HG03060 (cell line): ENCODE measurements around the gene NTN1.
"Not testable (repeated sequence)": the region's sequence is repeated elsewhere in the genome, so short reads cannot be mapped to it uniquely, and the experiment has no call there.

Source experiments
- ATAC-seq: cut with Tn5 transposase; IDR thresholded peaks from one replicate; pipeline ENCODE4 v1.9.1; 2021; ENCODE audit warnings: low read depth, moderate number of reproducible peaks; ENCODE audit not compliant: unreplicated experiment

Gene NTN1

GRCh38 chr17:9150446-9151090 is 129.3 kb downstream of the NTN1 start:
- no peak for ATAC-seq

GRCh38 chr17:9151091-9151490 is 129.8 kb downstream of the NTN1 start:
- ATAC-seq = no peak

GRCh38 chr17:9151740-9152139 is 130.4 kb downstream of the NTN1 start:
- not testable (repeated sequence) for ATAC-seq

DNA sequence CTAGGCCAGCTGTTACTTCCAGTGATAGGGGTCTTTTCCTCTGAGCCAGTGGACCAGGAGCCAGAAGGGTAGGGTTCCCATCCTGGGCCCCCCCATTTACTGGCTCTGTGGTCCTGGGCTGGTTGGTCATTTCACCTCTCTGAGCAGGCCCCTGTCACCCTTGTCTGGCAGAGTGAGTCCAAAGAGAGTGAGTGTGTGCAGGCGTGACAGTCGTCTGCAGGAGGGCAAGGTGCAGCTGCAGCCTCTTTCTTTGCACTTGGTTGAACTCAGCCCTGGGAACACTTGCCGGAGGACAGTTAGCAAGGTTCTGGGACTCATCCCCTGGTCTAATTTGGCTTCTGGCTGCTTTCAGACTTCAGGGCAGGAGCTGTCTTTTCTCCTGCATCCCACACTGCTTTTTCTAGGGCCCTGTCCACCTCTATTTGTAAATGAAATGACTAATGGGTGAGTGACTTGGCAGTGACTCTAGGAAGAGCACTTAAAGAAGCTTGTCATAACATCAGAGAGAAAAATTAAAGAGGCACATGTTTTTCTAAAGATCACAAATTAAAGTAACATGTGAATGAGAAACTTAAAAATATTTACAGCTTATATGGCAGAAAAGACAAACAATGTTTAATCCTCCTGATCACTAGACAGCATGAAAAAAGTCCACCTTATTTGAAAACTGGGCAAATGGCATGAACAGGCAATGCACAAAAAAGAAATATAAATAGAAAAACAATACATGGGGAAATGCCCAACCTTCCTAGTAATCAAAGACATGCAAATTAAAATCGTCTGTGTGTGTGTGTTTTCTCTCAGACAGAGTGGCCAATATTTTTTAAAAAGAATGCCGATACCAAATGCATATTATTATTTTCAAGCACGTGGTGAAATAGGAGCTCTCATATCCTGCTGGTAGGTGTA is 137.5 kb downstream of the NTN1 start:
- no peak for ATAC-seq

GRCh38 chr17:9162275-9162985 is 141.1 kb downstream of the NTN1 start:
- ATAC-seq = no peak

- no peak for ATAC-seq
These were observed 145.5 kb downstream of the NTN1 start for GRCh38 chr17:9166788-9167187.

DNA sequence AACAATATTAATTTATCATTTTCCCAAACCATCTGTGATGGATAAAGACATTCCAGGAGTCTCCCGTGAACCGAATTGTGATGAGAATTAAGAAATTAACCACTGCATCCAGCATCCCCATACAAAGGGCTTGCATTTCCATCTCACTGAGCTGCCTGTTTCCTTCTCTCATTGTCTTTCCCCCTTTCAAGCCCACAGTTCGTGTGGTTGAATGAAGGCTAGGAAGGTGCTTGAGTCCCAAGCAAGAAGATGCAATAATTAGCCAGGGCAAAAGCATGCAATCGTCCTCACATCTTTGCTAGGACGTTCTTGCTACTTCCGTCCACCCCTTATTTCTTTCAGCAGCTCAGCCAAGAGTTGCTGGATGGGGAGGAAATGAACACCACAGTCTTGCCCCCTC is 146.1 kb downstream of the NTN1 start:
- ATAC-seq = no peak

DNA sequence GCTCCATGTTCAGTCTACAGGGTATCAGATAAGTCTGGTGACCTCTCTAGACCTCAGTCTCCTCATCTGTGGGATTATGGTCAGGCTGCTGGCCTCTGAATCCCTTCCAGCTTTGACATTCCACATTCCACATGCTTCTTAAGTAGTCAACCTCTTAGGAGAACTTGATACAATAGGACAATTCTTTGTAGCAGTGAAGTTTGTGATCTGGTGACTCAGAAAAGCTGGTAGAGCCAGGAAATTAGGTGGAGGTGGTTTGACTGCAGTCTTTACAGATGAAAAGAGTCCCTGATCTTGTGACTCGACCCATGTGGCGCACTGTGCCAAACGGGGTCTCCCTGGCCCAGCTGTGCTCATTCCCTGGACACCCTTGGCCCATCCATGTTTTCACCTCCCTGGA is 147.8 kb downstream of the NTN1 start:
- ATAC-seq = no peak

DNA sequence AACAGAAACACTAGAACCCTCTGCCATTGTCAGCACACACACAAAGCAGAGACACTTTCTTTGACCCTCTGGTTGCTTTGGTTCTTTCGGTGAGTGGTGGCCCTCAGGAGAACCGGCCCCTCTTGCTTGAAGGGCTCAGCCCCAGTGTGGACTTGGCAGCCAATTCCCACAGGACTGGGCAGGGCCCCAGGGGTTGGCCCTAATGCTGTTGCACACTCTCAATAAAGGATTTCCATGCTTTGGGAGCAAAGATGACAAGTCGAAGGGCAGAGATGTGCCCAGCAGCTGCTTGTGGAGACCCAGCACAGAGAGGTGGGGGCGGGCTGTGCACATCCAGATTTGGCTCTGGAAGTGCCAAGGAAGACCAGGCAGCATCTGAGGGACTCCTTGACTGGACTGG is 149.0 kb downstream of the NTN1 start:
- no peak for ATAC-seq

GRCh38 chr17:9170853-9171252 is 149.5 kb downstream of the NTN1 start:
- no peak for ATAC-seq

GRCh38 chr17:9173386-9173983 is 152.2 kb downstream of the NTN1 start:
- ATAC-seq = no peak

- no peak for ATAC-seq
These were observed 153.0 kb downstream of the NTN1 start for GRCh38 chr17:9174312-9174711.

DNA sequence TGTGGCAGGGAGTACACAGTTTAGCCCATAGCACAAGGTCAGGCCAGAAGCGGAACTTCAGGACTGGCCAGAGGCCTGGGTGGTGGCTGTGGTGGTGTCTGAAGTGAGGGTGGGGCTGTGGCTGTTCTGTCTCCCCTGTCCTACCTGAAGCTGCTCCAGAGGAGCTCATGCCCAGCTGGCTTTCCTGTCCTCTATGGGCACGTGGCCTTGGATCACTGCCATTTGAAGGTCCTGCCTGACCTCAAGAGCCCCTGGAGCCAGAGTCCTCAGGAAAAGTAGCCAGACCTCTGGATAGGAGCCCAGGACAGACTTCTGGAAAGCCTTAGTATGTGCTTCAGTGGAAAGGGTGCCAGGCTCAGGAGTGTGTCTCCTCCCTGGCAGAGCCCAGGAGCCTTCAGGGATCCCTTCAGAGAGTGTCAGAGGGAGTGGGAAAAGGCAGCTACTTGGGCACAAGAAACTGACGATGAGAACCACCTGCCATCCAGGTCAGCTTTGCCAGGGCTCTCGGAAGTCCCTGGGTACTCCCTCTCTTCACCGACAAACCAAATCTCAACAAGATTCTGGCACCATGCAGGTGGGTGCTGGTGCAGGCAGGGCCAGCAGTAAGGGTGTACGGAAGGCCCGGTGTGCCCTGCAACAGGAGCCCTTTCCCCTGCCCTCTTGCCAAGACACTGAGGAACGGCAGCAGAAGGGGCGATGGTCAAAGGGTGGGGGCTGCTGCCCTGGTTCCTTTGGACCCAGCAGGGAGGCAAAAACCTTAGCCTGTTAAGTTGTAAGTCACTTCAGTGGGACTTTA is 153.7 kb downstream of the NTN1 start:
- ATAC-seq = no peak

- no peak for ATAC-seq
These were observed 154.6 kb downstream of the NTN1 start for GRCh38 chr17:9175700-9176467.

DNA sequence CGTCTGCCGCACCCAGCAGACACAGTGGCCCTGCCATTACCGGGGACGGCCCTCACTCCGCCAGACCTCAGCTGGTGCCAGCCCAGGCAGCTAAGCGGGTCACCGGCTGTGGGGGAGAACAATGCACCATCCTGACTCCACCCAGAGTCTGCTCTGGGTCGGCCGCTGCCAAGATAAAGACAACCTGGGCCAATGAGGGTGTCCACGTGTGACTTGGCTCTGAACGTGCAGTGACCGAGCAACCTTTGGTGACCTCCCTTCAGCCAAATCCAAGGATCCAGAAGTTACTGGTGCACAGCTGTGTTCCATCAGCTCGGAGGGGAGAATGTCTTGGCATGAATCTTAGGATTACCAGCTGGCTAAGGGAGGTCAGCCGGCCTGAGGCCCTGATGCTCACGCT is 155.9 kb downstream of the NTN1 start:
- no peak for ATAC-seq

DNA sequence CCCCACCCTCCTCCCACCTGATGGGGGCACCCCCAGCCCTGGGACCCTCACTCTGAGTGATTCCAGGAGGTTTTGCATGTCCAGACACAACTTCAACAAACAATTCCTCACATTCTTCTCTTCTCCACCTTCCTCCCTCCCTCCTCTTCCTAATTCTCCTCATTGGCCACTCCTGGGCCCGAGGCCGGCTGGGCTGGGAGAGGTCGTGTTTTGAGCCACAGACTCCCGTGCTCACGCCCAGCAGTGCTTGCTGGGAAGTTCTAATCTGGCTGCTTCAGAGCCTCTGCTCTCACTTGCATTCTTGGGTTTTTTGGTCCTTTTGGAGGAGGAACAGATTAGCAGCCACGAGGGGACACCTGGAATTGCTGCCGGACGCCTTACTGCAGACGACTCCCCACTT is 157.0 kb downstream of the NTN1 start:
- no peak for ATAC-seq

- no peak for ATAC-seq
These were observed 158.3 kb downstream of the NTN1 start for GRCh38 chr17:9179602-9180001.

- no peak for ATAC-seq
These were observed 160.3 kb downstream of the NTN1 start for GRCh38 chr17:9181640-9182039.

DNA sequence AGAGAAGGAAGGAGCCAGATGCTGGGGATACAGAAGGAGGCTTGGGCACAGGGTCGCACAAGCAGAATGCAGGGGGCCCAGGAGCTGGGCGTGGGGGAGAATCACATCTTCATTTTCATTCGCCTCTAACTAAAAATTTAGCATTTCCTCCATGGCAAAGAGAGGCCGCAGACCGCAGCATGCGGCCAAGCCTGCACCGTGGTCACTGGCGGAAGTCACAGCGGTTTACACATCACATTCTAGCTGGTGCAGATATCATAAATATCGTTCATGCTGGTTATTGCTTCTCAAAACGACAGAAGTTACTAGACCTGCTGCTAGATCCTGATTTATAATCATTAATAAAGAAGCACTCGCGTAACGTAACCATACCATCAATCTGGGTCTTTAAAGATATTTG is 162.0 kb downstream of the NTN1 start:
- no peak for ATAC-seq
